ENCODE data around the gene CNTN2.

DNA sequence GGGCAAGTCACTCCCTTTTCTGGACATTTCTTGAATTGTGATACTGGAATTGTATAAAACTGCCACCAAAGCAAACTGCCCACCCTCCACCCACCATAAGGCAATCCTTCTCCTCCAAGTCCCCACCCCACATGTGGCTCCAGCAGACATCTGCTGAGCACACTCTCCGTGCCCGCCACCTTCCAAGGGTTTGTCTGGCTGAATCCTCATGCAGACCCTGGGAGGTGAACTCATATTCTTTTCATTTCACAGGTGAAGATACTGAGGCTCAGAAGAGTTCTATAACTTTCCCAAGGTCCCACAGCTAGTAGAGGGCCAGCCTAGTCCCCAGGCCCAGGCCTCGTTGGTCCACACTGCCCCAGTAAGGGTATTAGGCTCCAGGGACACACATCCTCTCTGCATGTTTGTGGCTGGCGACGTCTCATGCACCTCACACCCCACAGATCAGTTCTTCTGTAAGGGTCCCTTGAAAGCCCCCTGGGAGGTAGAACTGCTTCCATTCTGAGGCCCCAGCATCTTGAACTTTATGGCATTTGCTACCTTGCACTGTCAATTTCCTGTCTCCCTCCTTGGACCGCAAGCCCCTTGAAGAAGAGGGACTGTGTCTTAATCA is 14.1 kb downstream of the CNTN2 start:
- TF ChIP-seq, protein P1, sequence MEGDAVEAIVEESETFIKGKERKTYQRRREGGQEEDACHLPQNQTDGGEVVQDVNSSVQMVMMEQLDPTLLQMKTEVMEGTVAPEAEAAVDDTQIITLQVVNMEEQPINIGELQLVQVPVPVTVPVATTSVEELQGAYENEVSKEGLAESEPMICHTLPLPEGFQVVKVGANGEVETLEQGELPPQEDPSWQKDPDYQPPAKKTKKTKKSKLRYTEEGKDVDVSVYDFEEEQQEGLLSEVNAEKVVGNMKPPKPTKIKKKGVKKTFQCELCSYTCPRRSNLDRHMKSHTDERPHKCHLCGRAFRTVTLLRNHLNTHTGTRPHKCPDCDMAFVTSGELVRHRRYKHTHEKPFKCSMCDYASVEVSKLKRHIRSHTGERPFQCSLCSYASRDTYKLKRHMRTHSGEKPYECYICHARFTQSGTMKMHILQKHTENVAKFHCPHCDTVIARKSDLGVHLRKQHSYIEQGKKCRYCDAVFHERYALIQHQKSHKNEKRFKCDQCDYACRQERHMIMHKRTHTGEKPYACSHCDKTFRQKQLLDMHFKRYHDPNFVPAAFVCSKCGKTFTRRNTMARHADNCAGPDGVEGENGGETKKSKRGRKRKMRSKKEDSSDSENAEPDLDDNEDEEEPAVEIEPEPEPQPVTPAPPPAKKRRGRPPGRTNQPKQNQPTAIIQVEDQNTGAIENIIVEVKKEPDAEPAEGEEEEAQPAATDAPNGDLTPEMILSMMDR (conservative IDR thresholded peaks at IDR 0.05; ENCODE audit: low read depth in 2 of 2): no peak
- TF ChIP-seq, protein P2, sequence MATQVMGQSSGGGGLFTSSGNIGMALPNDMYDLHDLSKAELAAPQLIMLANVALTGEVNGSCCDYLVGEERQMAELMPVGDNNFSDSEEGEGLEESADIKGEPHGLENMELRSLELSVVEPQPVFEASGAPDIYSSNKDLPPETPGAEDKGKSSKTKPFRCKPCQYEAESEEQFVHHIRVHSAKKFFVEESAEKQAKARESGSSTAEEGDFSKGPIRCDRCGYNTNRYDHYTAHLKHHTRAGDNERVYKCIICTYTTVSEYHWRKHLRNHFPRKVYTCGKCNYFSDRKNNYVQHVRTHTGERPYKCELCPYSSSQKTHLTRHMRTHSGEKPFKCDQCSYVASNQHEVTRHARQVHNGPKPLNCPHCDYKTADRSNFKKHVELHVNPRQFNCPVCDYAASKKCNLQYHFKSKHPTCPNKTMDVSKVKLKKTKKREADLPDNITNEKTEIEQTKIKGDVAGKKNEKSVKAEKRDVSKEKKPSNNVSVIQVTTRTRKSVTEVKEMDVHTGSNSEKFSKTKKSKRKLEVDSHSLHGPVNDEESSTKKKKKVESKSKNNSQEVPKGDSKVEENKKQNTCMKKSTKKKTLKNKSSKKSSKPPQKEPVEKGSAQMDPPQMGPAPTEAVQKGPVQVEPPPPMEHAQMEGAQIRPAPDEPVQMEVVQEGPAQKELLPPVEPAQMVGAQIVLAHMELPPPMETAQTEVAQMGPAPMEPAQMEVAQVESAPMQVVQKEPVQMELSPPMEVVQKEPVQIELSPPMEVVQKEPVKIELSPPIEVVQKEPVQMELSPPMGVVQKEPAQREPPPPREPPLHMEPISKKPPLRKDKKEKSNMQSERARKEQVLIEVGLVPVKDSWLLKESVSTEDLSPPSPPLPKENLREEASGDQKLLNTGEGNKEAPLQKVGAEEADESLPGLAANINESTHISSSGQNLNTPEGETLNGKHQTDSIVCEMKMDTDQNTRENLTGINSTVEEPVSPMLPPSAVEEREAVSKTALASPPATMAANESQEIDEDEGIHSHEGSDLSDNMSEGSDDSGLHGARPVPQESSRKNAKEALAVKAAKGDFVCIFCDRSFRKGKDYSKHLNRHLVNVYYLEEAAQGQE (IDR thresholded peaks at IDR 0.05; ENCODE audit: unreplicated experiment): no peak
- TF ChIP-seq EZH2phosphoT487 (IDR thresholded peaks at IDR 0.05; ENCODE audit: unreplicated experiment): no peak
- no peak for TF ChIP-seq EZH2 (IDR thresholded peaks at IDR 0.05; ENCODE audit: low read depth, unreplicated experiment)

Measured in GM23338 (cell line).